ENCODE measurements around the gene MORN2. TPM values are rescaled to one million over a fixed set of nuclear protein-coding genes. Genes with fewer than 3 reads are reported as not detected.

MORN2 gene
- total and polyA plus RNA-seq, 2 of the 4 experiments (the other 2 are of a cell fraction), result 13.1 to 16.5 TPM

GRCh38 chr2:38900726-38901125 lies 24.9 kb downstream of the MORN2 start:
- Histone ChIP-seq H3K9me1 (ENCODE audit: insufficient read depth, low read length) (no peaks in the 10 kb centered on the region), H4K8ac (ENCODE audit: low read depth in 2 of 2, low read length in 2 of 2) (no peak overlapping the region), H3K18ac (ENCODE audit: low read depth, low read length) (no peak overlapping the region), H3K79me1 (ENCODE audit: low read depth in 1 of 2, low read length in 2 of 2) (no peaks in the 10 kb centered on the region), H2AFZ (replicated peaks; ENCODE audit: low read length, poor library complexity) (no peak overlapping the region), H2BK15ac (ENCODE audit: low read depth, low read length) (no peak overlapping the region), H3K56ac (ENCODE audit: extremely low read depth, insufficient read depth, low read length) (no peak overlapping the region), H3K4me1 (ENCODE audit: control insufficient read depth, insufficient read depth, low read length) (no peaks in the 10 kb centered on the region), H3K27ac (ENCODE audit: insufficient read depth, low read length) (no peak overlapping the region), H3K4me3 (ENCODE audit: insufficient read depth, low read depth, low read length) (no peak overlapping the region), H2AK9ac (replicated peaks; ENCODE audit: low read depth, low read length, poor library complexity) (no peak overlapping the region), H4K5ac (ENCODE audit: low read depth, low read length) (no peak overlapping the region), H3K9ac (ENCODE audit: low read depth, low read length) (no peak overlapping the region), H2BK5ac (ENCODE audit: low read depth, low read length, poor library complexity, severe bottlenecking) (no peak overlapping the region), H4K91ac (ENCODE audit: insufficient read depth, low read depth, low read length) (no peak overlapping the region), H3K9me3 (ENCODE audit: control insufficient read depth, insufficient read depth, low read length) (no peaks in the 10 kb centered on the region), H2BK120ac (ENCODE audit: low read depth, low read length) (no peak overlapping the region), H3K27me3 (ENCODE audit: control insufficient read depth, insufficient read depth, low read length) (peaks cover 2% of the 10 kb centered on the region; the same call in 1 of the 2 replicates), H3K4me2 (ENCODE audit: low read depth, low read length) (no peak overlapping the region), H3K36me3 (ENCODE audit: control insufficient read depth, insufficient read depth, low read length) (no peaks in the 10 kb centered on the region), H2BK20ac (ENCODE audit: low read depth, low read length) (no peak overlapping the region), H3K4ac (ENCODE audit: low read depth, low read length) (no peak overlapping the region), H2AK5ac (ENCODE audit: low read depth, low read length) (no peak overlapping the region), H3K14ac (replicated peaks; ENCODE audit: low read depth, low read length) (no peak overlapping the region), H3K23ac (ENCODE audit: low read depth, low read length) (no peak overlapping the region), H4K20me1 (ENCODE audit: insufficient read depth, low read length) (no peaks in the 10 kb centered on the region)
- no TSS peak for BruUV-seq (replicated peaks)
- DNase-seq (no peak), ATAC-seq (ENCODE audit: low read depth) (no peak)
- in situ Hi-C loops (cut with MboI; ENCODE audit: low sequenced_read_pairs) (no loop called here), intact Hi-C loops (cut with micrococcal nuclease) (no loop called here), dilution Hi-C loops (cut with HindIII; ENCODE audit: low sequenced_read_pairs, unreplicated experiment) (no loop called here)
- no CpG with 5 or more reads among the region's 1 CpG for WGBS, 2 experiments (ENCODE audit: extremely low coverage in 2 of 2, insufficient read length in 1 of 2)
- CTCF ChIA-PET, result no interaction called here
- POLR2A ChIA-PET (ENCODE audit: unreplicated experiment), result no interaction called here
- no peak for TF ChIP-seq CEBPB (IDR thresholded peaks at IDR 0.05; ENCODE audit: low read depth, low read length)
- no peak for TF ChIP-seq NFE2L2 (IDR thresholded peaks at IDR 0.05; ENCODE audit: low read depth, low read length)
- no peak for TF ChIP-seq RCOR1 (IDR thresholded peaks at IDR 0.05; ENCODE audit: insufficient replicate concordance, low read length)
- TF ChIP-seq MAZ (IDR thresholded peaks at IDR 0.05; ENCODE audit: borderline replicate concordance, low read depth, low read length), result no peak
- TF ChIP-seq FOS (IDR thresholded peaks at IDR 0.05; ENCODE audit: low read depth, low read length), result no peak
- TF ChIP-seq MXI1 (IDR thresholded peaks at IDR 0.05; ENCODE audit: borderline replicate concordance, low read depth, low read length), result no peak
- TF ChIP-seq MAFK (IDR thresholded peaks at IDR 0.05; ENCODE audit: low read depth, low read length), result no peak
- TF ChIP-seq POLR2A (IDR thresholded peaks at IDR 0.05; ENCODE audit: low read depth, low read length), result no peak
- no peak for TF ChIP-seq USF2 (IDR thresholded peaks at IDR 0.05; ENCODE audit: low read depth, low read length)
- no peak for TF ChIP-seq BHLHE40 (IDR thresholded peaks at IDR 0.05; ENCODE audit: low read depth, low read length)
- TF ChIP-seq RFX5 (IDR thresholded peaks at IDR 0.05; ENCODE audit: low read depth, low read length), result no peak
- TF ChIP-seq SMC3 (IDR thresholded peaks at IDR 0.05; ENCODE audit: low read depth, low read length), result no peak
- no peak for TF ChIP-seq CTCF (conservative IDR thresholded peaks at IDR 0.05; ENCODE audit: low read depth, low read length)
- TF ChIP-seq CHD1 (IDR thresholded peaks at IDR 0.05; ENCODE audit: low read depth, low read length), result no peak
- no peak for TF ChIP-seq RAD21 (IDR thresholded peaks at IDR 0.05; ENCODE audit: low read length)
- TF ChIP-seq ELK1 (IDR thresholded peaks at IDR 0.05; ENCODE audit: borderline replicate concordance, low read depth, low read length), result no peak

All from IMR-90 (cell line).